Endothelial cell of umbilical vein (primary cell): ENCODE measurements around the gene EEIG1.

Source experiments
- EZH2 ChIP-seq: IDR thresholded peaks from 2 replicates; pipeline ENCODE4 v1.6.1; 2012; ENCODE audit warnings: borderline replicate concordance, low read depth, mild to moderate bottlenecking, moderate library complexity, low read length, inconsistent platforms; ENCODE audit not compliant: severe bottlenecking
- GATA2 ChIP-seq: IDR thresholded peaks from 2 replicates; pipeline ENCODE4 v1.7.0; 2011; ENCODE audit warnings: low read depth, mild to moderate bottlenecking, moderate library complexity, mixed read lengths, low read length; ENCODE audit not compliant: insufficient read length, insufficient read depth
- JUN ChIP-seq: IDR thresholded peaks from 2 replicates; pipeline ENCODE4 v1.6.1; 2011; ENCODE audit warnings: borderline replicate concordance, low read depth; ENCODE audit not compliant: insufficient read length, insufficient read depth
- POLR2A ChIP-seq: IDR thresholded peaks from 2 replicates; pipeline ENCODE4 v1.6.1; 2012; ENCODE audit warnings: low read depth, mild to moderate bottlenecking, control low read depth, low read length
- POLR2AphosphoS5 ChIP-seq: IDR thresholded peaks from 2 replicates; pipeline ENCODE4 v1.6.1; 2012; ENCODE audit warnings: low read depth, mild to moderate bottlenecking, control low read depth, low read length, moderate library complexity; ENCODE audit not compliant: insufficient read depth
- TF ChIP-seq, protein P1 (sequence below), 2 donors: IDR thresholded peaks; 1 replicate in 1 of 2; 2 replicates in 1 of 2; pipeline ENCODE4 v1.5.1; 2011; ENCODE audit warnings: low read length in 2 of 2, mild to moderate bottlenecking in 2 of 2, moderate library complexity in 2 of 2, control low read depth in 1 of 2, inconsistent platforms in 1 of 2, low read depth in 1 of 2; ENCODE audit not compliant: insufficient read depth in 1 of 2; ENCODE audit errors: extremely low read depth in 1 of 2

DNA sequence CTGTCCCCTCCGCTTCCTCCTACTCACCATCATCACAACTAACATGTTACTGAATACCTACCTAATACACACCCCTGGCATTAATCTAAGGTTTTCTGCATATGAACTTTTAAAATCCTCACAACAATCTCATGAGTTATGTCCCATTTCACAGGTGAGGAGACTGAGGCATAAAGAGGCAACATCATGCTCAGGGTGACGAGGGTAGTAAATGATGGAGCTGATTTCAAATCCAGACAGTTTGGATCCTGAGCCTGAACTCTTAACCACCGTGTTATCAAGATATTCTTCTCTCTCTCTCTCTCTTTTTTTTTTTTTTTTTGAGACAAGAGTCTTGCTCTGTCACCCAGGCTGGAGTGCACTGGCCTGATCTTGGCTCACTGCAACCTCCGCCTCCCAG lies 12.9 kb upstream of the EEIG1 start:
- TF ChIP-seq, protein P1, sequence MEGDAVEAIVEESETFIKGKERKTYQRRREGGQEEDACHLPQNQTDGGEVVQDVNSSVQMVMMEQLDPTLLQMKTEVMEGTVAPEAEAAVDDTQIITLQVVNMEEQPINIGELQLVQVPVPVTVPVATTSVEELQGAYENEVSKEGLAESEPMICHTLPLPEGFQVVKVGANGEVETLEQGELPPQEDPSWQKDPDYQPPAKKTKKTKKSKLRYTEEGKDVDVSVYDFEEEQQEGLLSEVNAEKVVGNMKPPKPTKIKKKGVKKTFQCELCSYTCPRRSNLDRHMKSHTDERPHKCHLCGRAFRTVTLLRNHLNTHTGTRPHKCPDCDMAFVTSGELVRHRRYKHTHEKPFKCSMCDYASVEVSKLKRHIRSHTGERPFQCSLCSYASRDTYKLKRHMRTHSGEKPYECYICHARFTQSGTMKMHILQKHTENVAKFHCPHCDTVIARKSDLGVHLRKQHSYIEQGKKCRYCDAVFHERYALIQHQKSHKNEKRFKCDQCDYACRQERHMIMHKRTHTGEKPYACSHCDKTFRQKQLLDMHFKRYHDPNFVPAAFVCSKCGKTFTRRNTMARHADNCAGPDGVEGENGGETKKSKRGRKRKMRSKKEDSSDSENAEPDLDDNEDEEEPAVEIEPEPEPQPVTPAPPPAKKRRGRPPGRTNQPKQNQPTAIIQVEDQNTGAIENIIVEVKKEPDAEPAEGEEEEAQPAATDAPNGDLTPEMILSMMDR (IDR thresholded peaks at IDR 0.05; ENCODE audit: extremely low read depth in 1 of 2, insufficient read depth in 1 of 2, low read depth in 1 of 2, low read length in 2 of 2): no peak
- no peak for TF ChIP-seq POLR2AphosphoS5
- no peak for TF ChIP-seq GATA2
- TF ChIP-seq POLR2A: no peak
- no peak for TF ChIP-seq EZH2
- TF ChIP-seq JUN: no peak
